C4-2B (cell line): Measurements from ENCODE around the gene LRRN2.

ENCODE experiments used
- H3K27ac ChIP-seq: fragments of 450-650 bp; 2 replicates; pipeline ENCODE4 v1.5.1; 2017
- CTCF ChIP-seq: fragments of 450-650 bp; conservative IDR thresholded peaks from 2 replicates; pipeline ENCODE4 v1.5.1; 2017; ENCODE audit warnings: mild to moderate bottlenecking
- ZFX ChIP-seq: fragments of 450-650 bp; IDR thresholded peaks from 2 replicates; pipeline ENCODE4 v1.6.1; 2017

Gene LRRN2

GRCh38 chr1:204607910-204608309, 77.6 kb downstream of the LRRN2 start:
- TF ChIP-seq CTCF, result no peak
- no peak for TF ChIP-seq ZFX
- no peak overlapping the region for H3K27ac ChIP-seq

DNA sequence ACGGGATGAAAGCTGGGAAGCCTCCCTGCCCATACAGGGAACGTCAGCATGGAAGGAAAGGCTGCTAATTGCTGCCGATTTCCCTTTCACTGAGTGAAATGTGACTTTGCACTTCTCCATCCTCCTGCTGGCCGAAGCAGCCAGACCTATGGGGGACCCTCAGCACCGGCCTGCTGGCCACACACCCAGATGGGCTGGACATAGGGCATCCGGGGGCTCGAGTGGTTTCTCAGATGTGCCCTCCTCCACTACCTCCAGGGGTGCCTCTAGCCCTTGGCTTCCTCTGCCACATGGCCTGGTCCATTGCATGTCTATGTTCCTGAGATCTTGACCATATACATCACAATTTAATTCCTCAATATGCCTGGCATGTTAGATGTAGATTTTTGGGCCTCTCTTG, 79.7 kb downstream of the LRRN2 start:
- TF ChIP-seq ZFX (no peak), CTCF (no peak)
- H3K27ac ChIP-seq, result no peak overlapping the region

DNA sequence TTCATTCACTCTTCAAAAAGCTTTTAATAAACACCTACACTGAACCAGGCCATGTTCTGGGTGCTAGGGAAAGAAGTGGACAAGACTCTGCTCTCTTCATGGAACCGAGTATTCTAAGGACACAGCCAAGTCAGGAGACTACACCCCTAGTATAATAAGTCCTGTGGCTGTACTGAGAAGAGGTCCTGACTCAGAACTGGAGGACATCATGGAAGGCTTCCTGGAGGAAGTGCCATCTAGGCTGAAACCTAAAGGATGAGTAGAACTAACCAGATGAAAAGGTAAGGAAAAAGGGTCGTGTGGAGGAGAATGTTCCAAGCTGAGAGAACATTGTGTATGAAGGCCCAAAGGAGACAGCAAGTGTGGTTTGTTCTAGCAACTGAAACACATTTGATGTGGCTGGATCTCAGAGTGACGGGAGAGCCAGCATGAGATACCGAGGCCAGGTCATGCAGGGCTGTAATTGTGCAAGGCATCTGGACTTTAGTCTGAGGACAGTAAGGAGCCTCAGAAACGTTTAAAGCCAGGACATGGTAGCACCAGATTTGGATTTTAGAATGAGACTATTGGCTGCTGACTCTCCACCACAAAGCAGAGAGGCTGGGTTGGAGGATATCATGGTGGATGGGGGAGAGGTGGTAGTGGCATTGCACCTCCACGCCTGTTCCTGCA, 82.5 kb downstream of the LRRN2 start:
- no peak for TF ChIP-seq ZFX
- TF ChIP-seq CTCF, result no peak
- H3K27ac ChIP-seq, result no peak overlapping the region

- TF ChIP-seq ZFX, result no peak
- TF ChIP-seq CTCF, result no peak
- H3K27ac ChIP-seq, result no peak overlapping the region
These were observed 83.4 kb downstream of the LRRN2 start for GRCh38 chr1:204602111-204602579.

GRCh38 chr1:204600968-204601367, 84.6 kb downstream of the LRRN2 start:
- no peak; the same call in 1 of the 2 replicates for TF ChIP-seq CTCF
- no peak for TF ChIP-seq ZFX
- H3K27ac ChIP-seq, result no peak overlapping the region

- TF ChIP-seq CTCF (no peak), ZFX (no peak)
- no peak overlapping the region for H3K27ac ChIP-seq
These were observed 85.3 kb downstream of the LRRN2 start for GRCh38 chr1:204600203-204600602.

DNA sequence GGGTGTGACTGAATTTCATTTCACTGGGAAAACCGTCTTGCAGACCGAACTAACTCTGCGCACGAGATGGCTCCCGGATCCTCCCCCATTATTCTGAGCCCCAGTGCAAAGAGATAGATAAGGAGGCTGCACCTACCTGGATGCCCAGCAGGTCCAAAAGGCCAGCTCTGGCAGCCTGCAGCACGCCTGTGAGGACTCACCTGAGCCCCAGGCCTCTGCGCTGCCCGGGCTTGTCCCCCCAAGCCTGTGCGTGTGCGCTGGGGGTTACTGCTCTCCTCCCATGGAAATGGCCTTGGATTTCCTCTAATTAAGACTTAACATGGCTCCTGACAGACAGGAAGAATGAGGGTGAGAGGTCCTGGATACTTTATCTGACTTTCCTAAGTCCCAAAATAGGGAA, 85.9 kb downstream of the LRRN2 start:
- TF ChIP-seq CTCF, result no peak
- no peak for TF ChIP-seq ZFX

More for the DNA sequence above, 85.9 kb downstream of the LRRN2 start:
- no peak overlapping the region for H3K27ac ChIP-seq
